ENCODE measurements around the gene EPAS1. TPM values are rescaled to one million over a fixed set of nuclear protein-coding genes. Genes with fewer than 3 reads are reported as not detected.

The EPAS1 gene
- total RNA-seq, 1 experiment from 2014 or later = 77.3 TPM

- Mint-ChIP-seq H3K27me3 (ENCODE audit: insufficient read depth, unreplicated experiment) (no peaks in the 10 kb centered on the region), H3K4me1 (ENCODE audit: low read depth, unreplicated experiment) (no peaks in the 10 kb centered on the region), H3K27ac (ENCODE audit: unreplicated experiment) (no peak overlapping the region), H3K4me3 (ENCODE audit: unreplicated experiment) (no peak overlapping the region), H3K9me3 (ENCODE audit: unreplicated experiment) (no peaks in the 10 kb centered on the region), H3K36me3 (ENCODE audit: insufficient read depth, unreplicated experiment) (peaks cover 6% of the 10 kb centered on the region)
- DNase-seq = no peak
- ChIA-PET POLR2A (no interaction called here), CTCF (no interaction called here)
- BruUV-seq (replicated peaks) = no TSS peak
- Histone ChIP-seq H3K36me3 (ENCODE audit: control insufficient read depth, insufficient read depth, low read length) (no peaks in the 10 kb centered on the region), H3K9me3 (no peaks in the 10 kb centered on the region), H3K4me3 (ENCODE audit: low read depth, low read length) (no peak overlapping the region), H3K4me1 (no peaks in the 10 kb centered on the region; the same call in 1 of the 2 replicates), H3K27me3 (replicated peaks; ENCODE audit: control insufficient read depth, insufficient read depth, low read length) (no peaks in the 10 kb centered on the region)
- intact Hi-C loops (cut with micrococcal nuclease; ENCODE audit: unreplicated experiment) = no loop called here
- TF ChIP-seq CTCF (IDR thresholded peaks at IDR 0.05; ENCODE audit: insufficient read depth in 1 of 2, low read depth in 1 of 2, low read length in 1 of 2, severe bottlenecking in 1 of 2, unreplicated experiment in 1 of 2) = no peak
Observed at GRCh38 chr2:46400016-46400415, 102.8 kb downstream of the EPAS1 start.

GRCh38 chr2:46402874-46403273 lies 105.7 kb downstream of the EPAS1 start:
- no peak overlapping the region for H3K27ac Mint-ChIP-seq (ENCODE audit: unreplicated experiment)

GRCh38 chr2:46404181-46404759 lies 107.1 kb downstream of the EPAS1 start:
- no TSS peak for BruUV-seq (replicated peaks)
- intact Hi-C loops (cut with micrococcal nuclease; ENCODE audit: unreplicated experiment) = no loop called here
- CTCF ChIA-PET = no interaction called here
- Mint-ChIP-seq H3K4me1 (ENCODE audit: low read depth, unreplicated experiment) (peaks cover 15% of the 10 kb centered on the region), H3K9me3 (ENCODE audit: unreplicated experiment) (no peaks in the 10 kb centered on the region), H3K36me3 (ENCODE audit: insufficient read depth, unreplicated experiment) (peaks cover 4% of the 10 kb centered on the region), H3K27me3 (ENCODE audit: insufficient read depth, unreplicated experiment) (no peaks in the 10 kb centered on the region), H3K27ac (ENCODE audit: unreplicated experiment) (no peak overlapping the region), H3K4me3 (ENCODE audit: unreplicated experiment) (no peak overlapping the region)
- Histone ChIP-seq H3K9me3 (no peaks in the 10 kb centered on the region), H3K36me3 (ENCODE audit: control insufficient read depth, insufficient read depth, low read length) (no peaks in the 10 kb centered on the region), H3K27me3 (replicated peaks; ENCODE audit: control insufficient read depth, insufficient read depth, low read length) (no peaks in the 10 kb centered on the region), H3K4me3 (ENCODE audit: low read depth, low read length) (no peak overlapping the region), H3K4me1 (peaks cover 15% of the 10 kb centered on the region)
- POLR2A ChIA-PET = no interaction called here
- DNase-seq = no peak
- TF ChIP-seq CTCF (IDR thresholded peaks at IDR 0.05; ENCODE audit: insufficient read depth in 1 of 2, low read depth in 1 of 2, low read length in 1 of 2, severe bottlenecking in 1 of 2, unreplicated experiment in 1 of 2) = no peak

More at GRCh38 chr2:46402874-46403273, 105.7 kb downstream of the EPAS1 start:
- Mint-ChIP-seq H3K9me3 (ENCODE audit: unreplicated experiment) (no peaks in the 10 kb centered on the region), H3K4me1 (ENCODE audit: low read depth, unreplicated experiment) (peaks cover 2% of the 10 kb centered on the region), H3K4me3 (ENCODE audit: unreplicated experiment) (no peak overlapping the region), H3K36me3 (ENCODE audit: insufficient read depth, unreplicated experiment) (no peaks in the 10 kb centered on the region), H3K27me3 (ENCODE audit: insufficient read depth, unreplicated experiment) (no peaks in the 10 kb centered on the region)
- no peak for DNase-seq
- peaks cover under 1% of the 10 kb centered on the region for H3K4me1 ChIP-seq
- ChIA-PET POLR2A (no interaction called here), CTCF (no interaction called here)
- no TSS peak for BruUV-seq (replicated peaks)
- no peaks in the 10 kb centered on the region for H3K9me3 ChIP-seq
- H3K4me3 ChIP-seq (ENCODE audit: low read depth, low read length) = no peak overlapping the region
- no peaks in the 10 kb centered on the region for H3K36me3 ChIP-seq (ENCODE audit: control insufficient read depth, insufficient read depth, low read length)
- intact Hi-C loops (cut with micrococcal nuclease; ENCODE audit: unreplicated experiment) = no loop called here
- no peaks in the 10 kb centered on the region for H3K27me3 ChIP-seq (replicated peaks; ENCODE audit: control insufficient read depth, insufficient read depth, low read length)
- TF ChIP-seq CTCF (IDR thresholded peaks at IDR 0.05; ENCODE audit: insufficient read depth in 1 of 2, low read depth in 1 of 2, low read length in 1 of 2, severe bottlenecking in 1 of 2, unreplicated experiment in 1 of 2) = no peak
